Parathyroid adenoma (tissue), 2 donors: ENCODE results near the gene PES1.

ENCODE experiments used
- H2AFZ ChIP-seq: fragments of 300-600 bp; sonication (generic); one replicate; pipeline ENCODE4 v1.7.0; 2017; ENCODE audit warnings: antibody characterized with exemption, mild to moderate bottlenecking
- H3K27ac ChIP-seq: fragments of 300-600 bp; sonication (generic); one replicate; pipeline ENCODE4 v1.7.0; 2017
- H3K27me3 ChIP-seq: fragments of 300-600 bp; sonication (generic); one replicate; pipeline ENCODE4 v1.7.0; 2017; ENCODE audit warnings: low read length; ENCODE audit not compliant: control insufficient read depth, insufficient read depth
- H3K36me3 ChIP-seq: fragments of 300-600 bp; sonication (generic); one replicate; pipeline ENCODE4 v1.7.0; 2017; ENCODE audit warnings: low read length; ENCODE audit not compliant: control insufficient read depth, insufficient read depth
- H3K4me1 ChIP-seq: fragments of 300-600 bp; sonication (generic); one replicate; pipeline ENCODE4 v1.7.0; 2017; ENCODE audit warnings: control low read depth
- H3K4me2 ChIP-seq: fragments of 300-600 bp; sonication (generic); one replicate; pipeline ENCODE4 v1.7.0; 2017; ENCODE audit warnings: low read length
- H3K4me3 ChIP-seq: fragments of 300-600 bp; sonication (generic); one replicate; pipeline ENCODE4 v1.7.0; 2017; ENCODE audit warnings: low read depth, low read length
- H3K79me2 ChIP-seq: fragments of 300-600 bp; sonication (generic); one replicate; pipeline ENCODE4 v1.7.0; 2017; ENCODE audit warnings: control low read depth
- H3K9ac ChIP-seq: fragments of 300-600 bp; sonication (generic); one replicate; pipeline ENCODE4 v1.7.0; 2017; ENCODE audit warnings: mild to moderate bottlenecking
- H3K9me3 ChIP-seq: fragments of 300-600 bp; sonication (generic); one replicate; pipeline ENCODE4 v1.7.0; 2017; ENCODE audit warnings: low read length; ENCODE audit not compliant: control insufficient read depth
- CTCF ChIP-seq: fragments of 300-600 bp; sonication (generic); IDR thresholded peaks from one replicate; pipeline ENCODE4 v1.7.0; 2017; ENCODE audit warnings: antibody characterized with exemption, mild to moderate bottlenecking
- donor health status: primary hyperparathyroidism.

Gene PES1

GRCh38 chr22:30574997-30575671 lies 16.6 kb downstream of the PES1 start:
- no peak overlapping the region for H3K9ac ChIP-seq
- no peaks in the 10 kb centered on the region for H3K79me2 ChIP-seq
- H3K27ac ChIP-seq = no peak overlapping the region
- H3K36me3 ChIP-seq = no peaks in the 10 kb centered on the region
- TF ChIP-seq CTCF = no peak
- no peaks in the 10 kb centered on the region for H3K27me3 ChIP-seq
- H3K4me3 ChIP-seq = no peak overlapping the region
- no peaks in the 10 kb centered on the region for H3K4me1 ChIP-seq
- H3K4me2 ChIP-seq = no peak overlapping the region
- no peak overlapping the region for H2AFZ ChIP-seq
- H3K9me3 ChIP-seq = no peaks in the 10 kb centered on the region

- Histone ChIP-seq H3K36me3 (no peaks in the 10 kb centered on the region), H3K4me3 (no peak within 1 kb of the TSS), H2AFZ (no peak within 1 kb of the TSS), H3K9me3 (no peaks in the 10 kb centered on the region), H3K79me2 (no peaks in the 10 kb centered on the region), H3K9ac (no peak within 1 kb of the TSS), H3K4me1 (no peaks in the 10 kb centered on the region), H3K4me2 (no peak within 1 kb of the TSS), H3K27ac (no peak within 1 kb of the TSS), H3K27me3 (no peaks in the 10 kb centered on the region)
- no peak for TF ChIP-seq CTCF
These were observed 17.4 kb downstream of the PES1 start, which contains the start of gene GAL3ST1 for GRCh38 chr22:30574095-30574981. Gene GAL3ST1, minus strand, starts transcription at chr22:30574665. Its CDS starts 17,273 bp downstream, at chr22:30557392.

- TF ChIP-seq CTCF = no peak
- Histone ChIP-seq H3K4me2 (no peak overlapping the region), H3K27me3 (no peaks in the 10 kb centered on the region), H3K9me3 (no peaks in the 10 kb centered on the region), H3K27ac (no peak overlapping the region), H3K79me2 (no peaks in the 10 kb centered on the region), H3K4me3 (no peak overlapping the region), H3K9ac (no peak overlapping the region), H3K4me1 (no peaks in the 10 kb centered on the region), H3K36me3 (no peaks in the 10 kb centered on the region), H2AFZ (no peak overlapping the region)
These were observed 18.1 kb downstream of the PES1 start for GRCh38 chr22:30573594-30574094.

- Histone ChIP-seq H3K36me3 (no peaks in the 10 kb centered on the region), H3K4me3 (no peak overlapping the region), H3K9ac (no peak overlapping the region), H3K79me2 (no peaks in the 10 kb centered on the region), H2AFZ (no peak overlapping the region), H3K4me1 (no peaks in the 10 kb centered on the region), H3K4me2 (no peak overlapping the region), H3K27ac (no peak overlapping the region), H3K9me3 (no peaks in the 10 kb centered on the region), H3K27me3 (no peaks in the 10 kb centered on the region)
- TF ChIP-seq CTCF = no peak
These were observed 18.7 kb downstream of the PES1 start for GRCh38 chr22:30572840-30573593.
